Ovary (tissue), 9 donors: ENCODE results near the gene SUPT4H1. TPM values are rescaled to one million over a fixed set of nuclear protein-coding genes. Genes with fewer than 3 reads are reported as not detected.
A peak's percentile ranks its signal among the peaks of the same experiment; 100 is the strongest.

Experiments
- DNase-seq, 5 donors: peaks; one replicate each; pipeline ENCODE4 v3.0.0-alpha.2; 2019 to 2020
- H3K27ac ChIP-seq, 2 donors: fragments of 200-600 bp; one replicate each; pipeline versions ENCODE4 v1.5.1 to v1.8.0; 2019 to 2022
- H3K27me3 ChIP-seq: fragments of 200-600 bp; one replicate; pipeline ENCODE4 v1.8.0; 2022
- H3K36me3 ChIP-seq: fragments of 200-600 bp; sonication (generic); one replicate; pipeline ENCODE4 v1.5.1; 2019
- H3K4me1 ChIP-seq: one replicate; pipeline ENCODE4 v1.8.1; 2013; ENCODE audit warnings: mild to moderate bottlenecking, moderate library complexity; ENCODE audit not compliant: insufficient read depth
- H3K4me3 ChIP-seq: fragments of 200-600 bp; sonication (generic); one replicate; pipeline ENCODE4 v1.5.1; 2017
- H3K9me3 ChIP-seq, 2 donors: fragments of 200-600 bp in 1 of 2; sonication (generic) in 1 of 2; one replicate each; pipeline versions ENCODE4 v1.5.1 to v1.8.1; 2013 to 2019; ENCODE audit warnings: mild to moderate bottlenecking in 1 of 2, moderate library complexity in 1 of 2
- CTCF ChIP-seq, 3 donors: fragments of 450-650 bp in 2 of 3; fragments of 200-600 bp in 1 of 3; IDR thresholded peaks; one replicate each; pipeline versions ENCODE4 v1.5.1 to v1.8.0; 2016 to 2022; ENCODE audit warnings: antibody characterized with exemption in 3 of 3, mild to moderate bottlenecking in 1 of 3
- EP300 ChIP-seq: sonication (generic); formaldehyde crosslinking; IDR thresholded peaks from one replicate; pipeline ENCODE4 v1.6.1; 2017; ENCODE audit warnings: antibody characterized with exemption
- POLR2A ChIP-seq: fragments of 450-650 bp; IDR thresholded peaks from one replicate; pipeline ENCODE4 v1.6.1; 2017; ENCODE audit warnings: antibody characterized with exemption, mild to moderate bottlenecking, moderate library complexity
- WGBS, 3 donors: extraction: QIAGEN DNeasy Blood & Tissue Kit in 1 of 3; methylation state at CpG; one replicate each; pipeline versions ENCODE4 v1.1.5 to v1.1.7; 2013 to 2017; 5-methylcytosine and 5-hydroxymethylcytosine counted together
- intact Hi-C, 4 donors: fragments of 100-400 bp; cut with DNase I; formaldehyde crosslinking; loops; one replicate each; pipeline versions ENCODE4 v1.11.0 to v1.15.1; 2022 to 2023
- polyA plus RNA-seq, 2 donors: library from polyadenylated mRNA; stranded (reverse); fragments of 200-250 nt in 1 of 2; fragments of 350-450 nt in 1 of 2; fragmentation: Illumina TruSeq in 1 of 2; extraction: RNeasy Lipid Tissue Mini Kit (QIAGEN cat#74804) in 1 of 2; gene quantifications; one replicate each; pipeline ENCODE4 v1.2.3, GENCODE V29; 2013 to 2014
- total RNA-seq, 7 donors: library from RNA; depleted of rRNA in 2 of 7; stranded (reverse); fragments of >200 nt in 2 of 7; fragmentation: NEBNext Ultra II Directional in 3 of 7; extraction: Animal tissue kit (Norgen Biotek cat#: 25700) in 3 of 7; gene quantifications; one replicate each; pipeline versions ENCODE4 v1.1.0 to v1.2.4, GENCODE V29; 2016 to 2023
- donor health status: DM: no; HTN: no; CAD: no; lungs with moderate emphysema.
- donor health status: DM: no; HTN: no; CAD: no.
- donor health status: Bipolar disorder and iron deficiency.
- donor health status: DM: yes; HTN: yes; CAD: no.
- donor health status: DM: no; HTN: no; CAD: no.
- donor health status: DM: yes; HTN: yes; CAD: no.

SUPT4H1 gene
- total and polyA plus RNA-seq, 9 donors, result 43.7 to 182 (median 66.0) TPM

GRCh38 chr17:58319173-58320162 lies 32.5 kb downstream of the SUPT4H1 start:
- intact Hi-C loops, result no loop called here
- WGBS, 3 donors, result 83 to 86% (median 86%) methylated on average over 23 to 25 of the region's 25 CpGs
- TF ChIP-seq EP300 (no peak), CTCF (IDR thresholded peaks at IDR 0.05) (no peak)
- Histone ChIP-seq H3K27ac (no peak overlapping the region), H3K4me3 (no peak overlapping the region), H3K27me3 (no peaks in the 10 kb centered on the region), H3K4me1 (peaks cover 2% of the 10 kb centered on the region), H3K36me3 (no peaks in the 10 kb centered on the region), H3K9me3 (no peaks in the 10 kb centered on the region)
- peak in 2 of 5 donors; percentile 5 to 28 for DNase-seq

- intact Hi-C loops, result no loop called here
- Histone ChIP-seq H3K9me3 (no peaks in the 10 kb centered on the region), H3K27ac (no peak overlapping the region), H3K4me1 (no peaks in the 10 kb centered on the region), H3K4me3 (no peak overlapping the region), H3K27me3 (no peaks in the 10 kb centered on the region), H3K36me3 (no peaks in the 10 kb centered on the region)
- DNase-seq, result no peak
- WGBS, 3 donors, result 75 to 78% (median 78%) methylated on average over 7 of the region's 7 CpGs
- TF ChIP-seq EP300 (no peak), POLR2A (no peak), CTCF (IDR thresholded peaks at IDR 0.05) (no peak)
Measured at GRCh38 chr17:58318627-58319172, 33.3 kb downstream of the SUPT4H1 start.

- H3K27ac ChIP-seq, result no peak overlapping the region
- no peak overlapping the region for H3K4me3 ChIP-seq
- intact Hi-C loops, result no loop called here
- DNase-seq, result peak in 1 of 5 donors; percentile 11
- no peaks in the 10 kb centered on the region for H3K36me3 ChIP-seq
- no peak for TF ChIP-seq CTCF (IDR thresholded peaks at IDR 0.05)
- no peak for TF ChIP-seq EP300
- TF ChIP-seq POLR2A, result no peak
- H3K27me3 ChIP-seq, result no peaks in the 10 kb centered on the region
- H3K4me1 ChIP-seq, result no peaks in the 10 kb centered on the region
- WGBS, 3 donors, result 82 to 88% (median 84%) methylated on average over 7 to 9 of the region's 9 CpGs
- no peaks in the 10 kb centered on the region for H3K9me3 ChIP-seq
Measured at GRCh38 chr17:58318065-58318481, 33.9 kb downstream of the SUPT4H1 start.

GRCh38 chr17:58317421-58318064 lies 34.5 kb downstream of the SUPT4H1 start:
- H3K36me3 ChIP-seq, result no peaks in the 10 kb centered on the region
- no peak overlapping the region for H3K27ac ChIP-seq
- TF ChIP-seq CTCF (IDR thresholded peaks at IDR 0.05) (no peak), POLR2A (no peak), EP300 (no peak)
- WGBS, 3 donors, result 45 to 54% (median 47%) methylated on average over 5 of the region's 5 CpGs
- H3K4me3 ChIP-seq, result no peak overlapping the region
- peak in 3 of 5 donors; percentile 9 to 26 (median 15) for DNase-seq
- H3K27me3 ChIP-seq, result no peaks in the 10 kb centered on the region
- intact Hi-C loops, result no loop called here
- H3K4me1 ChIP-seq, result no peaks in the 10 kb centered on the region
- no peaks in the 10 kb centered on the region for H3K9me3 ChIP-seq
